Measurements from ENCODE around the gene RAN. TPM values are rescaled to one million over a fixed set of nuclear protein-coding genes. Genes with fewer than 3 reads are reported as not detected.

The RAN gene
- total RNA-seq, 6 experiments from 2014 or later, result 1,033 to 1,278 (median 1,071) TPM

DNA sequence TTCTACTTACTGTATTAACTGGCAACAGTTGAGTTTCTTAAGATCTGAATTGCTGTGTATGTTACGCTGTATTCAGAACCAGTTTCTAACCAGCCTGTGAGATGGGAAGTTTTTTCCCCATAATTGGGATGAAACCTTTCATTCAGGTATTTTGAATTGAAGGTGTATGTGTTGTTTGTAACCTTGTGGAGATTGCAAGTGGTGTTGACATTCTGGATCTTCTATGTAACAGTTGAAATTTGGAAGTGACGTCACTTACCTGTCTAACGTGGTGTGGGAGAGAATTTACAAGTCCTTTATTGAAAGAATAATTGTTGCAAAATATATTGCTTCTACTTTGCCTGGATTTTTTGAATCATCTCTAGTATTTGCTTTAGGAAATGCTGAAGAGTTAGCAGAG is 5.5 kb downstream of the RAN start:
- TF ChIP-seq, protein P1, sequence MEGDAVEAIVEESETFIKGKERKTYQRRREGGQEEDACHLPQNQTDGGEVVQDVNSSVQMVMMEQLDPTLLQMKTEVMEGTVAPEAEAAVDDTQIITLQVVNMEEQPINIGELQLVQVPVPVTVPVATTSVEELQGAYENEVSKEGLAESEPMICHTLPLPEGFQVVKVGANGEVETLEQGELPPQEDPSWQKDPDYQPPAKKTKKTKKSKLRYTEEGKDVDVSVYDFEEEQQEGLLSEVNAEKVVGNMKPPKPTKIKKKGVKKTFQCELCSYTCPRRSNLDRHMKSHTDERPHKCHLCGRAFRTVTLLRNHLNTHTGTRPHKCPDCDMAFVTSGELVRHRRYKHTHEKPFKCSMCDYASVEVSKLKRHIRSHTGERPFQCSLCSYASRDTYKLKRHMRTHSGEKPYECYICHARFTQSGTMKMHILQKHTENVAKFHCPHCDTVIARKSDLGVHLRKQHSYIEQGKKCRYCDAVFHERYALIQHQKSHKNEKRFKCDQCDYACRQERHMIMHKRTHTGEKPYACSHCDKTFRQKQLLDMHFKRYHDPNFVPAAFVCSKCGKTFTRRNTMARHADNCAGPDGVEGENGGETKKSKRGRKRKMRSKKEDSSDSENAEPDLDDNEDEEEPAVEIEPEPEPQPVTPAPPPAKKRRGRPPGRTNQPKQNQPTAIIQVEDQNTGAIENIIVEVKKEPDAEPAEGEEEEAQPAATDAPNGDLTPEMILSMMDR (IDR thresholded peaks at IDR 0.05), result no peak
- Mint-ChIP-seq H3K27me3 (ENCODE audit: insufficient read depth) (peaks cover 1% of the 10 kb centered on the region; the same call in 1 of the 2 replicates), H3K36me3 (ENCODE audit: low read depth) (peaks cover 42% of the 10 kb centered on the region), H3K4me3 (no peak overlapping the region), H3K9me3 (no peaks in the 10 kb centered on the region), H3K27ac (peak overlapping the region; percentile 7), H3K4me1 (ENCODE audit: low read depth) (peaks cover 37% of the 10 kb centered on the region)
- no peak for DNase-seq

DNA sequence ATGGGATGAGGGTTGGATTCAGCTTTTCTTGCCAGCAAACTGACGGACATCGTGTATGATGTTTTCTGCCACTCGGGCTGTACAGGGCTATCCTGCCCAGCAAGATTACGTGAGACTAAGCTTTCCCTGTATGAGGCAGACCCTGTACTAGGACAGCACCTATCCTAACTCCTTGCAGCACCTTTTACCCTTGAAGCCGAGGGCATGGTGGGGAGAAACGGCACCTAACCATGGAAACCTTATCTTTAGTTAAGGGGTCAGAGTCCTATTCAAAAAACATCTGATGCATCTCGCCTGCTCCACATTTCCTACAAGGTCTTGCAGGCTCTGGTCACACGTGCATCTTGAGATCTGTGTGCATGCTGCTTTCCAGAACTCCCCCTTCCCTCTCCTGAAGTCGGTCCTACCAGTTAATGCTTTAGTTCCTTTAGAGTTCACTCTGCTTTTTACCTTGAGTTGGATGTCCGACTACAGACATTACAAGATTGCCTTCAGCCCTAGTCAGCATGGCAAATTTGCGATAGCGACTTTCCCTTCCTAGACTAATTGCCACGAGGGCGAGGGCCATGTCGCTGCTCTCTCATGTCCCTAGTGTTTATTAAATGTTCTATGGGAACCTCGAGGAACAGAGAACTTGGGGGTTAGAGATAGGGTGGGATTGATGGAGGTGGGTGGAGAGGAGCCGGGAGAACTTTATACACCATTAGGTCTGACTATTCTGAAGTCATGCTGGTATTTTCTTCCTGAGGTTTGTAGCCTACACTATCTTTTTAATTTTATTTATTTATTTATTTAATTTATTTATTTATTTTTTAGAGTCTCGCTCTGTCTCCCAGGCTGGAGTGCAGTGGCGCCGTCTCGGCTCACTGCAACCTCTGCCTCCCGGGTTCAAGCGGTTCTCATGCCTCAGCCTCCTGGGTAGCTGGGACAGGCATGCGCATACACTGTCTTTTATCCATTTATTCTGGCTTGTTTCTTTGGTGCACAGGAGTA is 6.6 kb downstream of the RAN start:
- Mint-ChIP-seq H3K36me3 (ENCODE audit: low read depth) (peaks cover 31% of the 10 kb centered on the region), H3K27me3 (ENCODE audit: insufficient read depth) (peaks cover 1% of the 10 kb centered on the region; the same call in 1 of the 2 replicates)

GRCh38 chr12:130879212-130879686 is 7.4 kb downstream of the RAN start:
- H3K4me3 Mint-ChIP-seq, result no peak overlapping the region
- H3K4me1 Mint-ChIP-seq (ENCODE audit: low read depth), result peaks cover 23% of the 10 kb centered on the region
- H3K36me3 Mint-ChIP-seq (ENCODE audit: low read depth), result peaks cover 25% of the 10 kb centered on the region

More for the DNA sequence above, 6.6 kb downstream of the RAN start:
- Mint-ChIP-seq H3K27ac (0 out of 2 replicates have a peak overlapping the region, but pooled peaks have one; percentile 8), H3K4me3 (no peak overlapping the region), H3K9me3 (no peaks in the 10 kb centered on the region), H3K4me1 (ENCODE audit: low read depth) (peaks cover 29% of the 10 kb centered on the region)
- TF ChIP-seq, protein P1 (IDR thresholded peaks at IDR 0.05), result no peak
- DNase-seq, result no peak

GRCh38 chr12:130879781-130880389 is 8.0 kb downstream of the RAN start:
- no peak overlapping the region; the same call in 1 of the 2 replicates for H3K4me3 Mint-ChIP-seq
- no peaks in the 10 kb centered on the region for H3K9me3 Mint-ChIP-seq
- H3K36me3 Mint-ChIP-seq (ENCODE audit: low read depth), result peaks cover 19% of the 10 kb centered on the region
- peaks cover 17% of the 10 kb centered on the region for H3K4me1 Mint-ChIP-seq (ENCODE audit: low read depth)
- no peak for DNase-seq
- TF ChIP-seq, protein P1 (IDR thresholded peaks at IDR 0.05), result no peak
- no peak overlapping the region for H3K27ac Mint-ChIP-seq
- H3K27me3 Mint-ChIP-seq (ENCODE audit: insufficient read depth), result peaks cover 1% of the 10 kb centered on the region; the same call in 1 of the 2 replicates

More at GRCh38 chr12:130879212-130879686, 7.4 kb downstream of the RAN start:
- Mint-ChIP-seq H3K27ac (no peak overlapping the region), H3K27me3 (ENCODE audit: insufficient read depth) (peaks cover 1% of the 10 kb centered on the region; the same call in 1 of the 2 replicates), H3K9me3 (no peaks in the 10 kb centered on the region)
- TF ChIP-seq, protein P1 (IDR thresholded peaks at IDR 0.05), result no peak
- no peak for DNase-seq

GRCh38 chr12:130880411-130880885 is 8.6 kb downstream of the RAN start:
- Mint-ChIP-seq H3K9me3 (no peaks in the 10 kb centered on the region), H3K4me1 (ENCODE audit: low read depth) (peaks cover 16% of the 10 kb centered on the region), H3K4me3 (no peak overlapping the region; the same call in 1 of the 2 replicates), H3K36me3 (ENCODE audit: low read depth) (peaks cover 15% of the 10 kb centered on the region), H3K27me3 (ENCODE audit: insufficient read depth) (peaks cover 1% of the 10 kb centered on the region; the same call in 1 of the 2 replicates), H3K27ac (no peak overlapping the region)
- DNase-seq, result no peak
- TF ChIP-seq, protein P1 (IDR thresholded peaks at IDR 0.05), result no peak

All from HFFc6 (cell line).